HepG2 (cell line): ENCODE measurements around the gene TGFA. TPM values are rescaled to one million over a fixed set of nuclear protein-coding genes. Genes with fewer than 3 reads are reported as not detected.

Experiments
- ATAC-seq: fragments of 200-7000 bp; cut with Tn5 transposase; 3 replicates; pipeline ENCODE4 v1.9.1; 2020; ENCODE audit warnings: mild to moderate bottlenecking, moderate library complexity
- BruUV-seq: library from RNA; stranded (reverse); fragments of 400-500 nt; replicated peaks from 2 replicates; lab custom pipeline; 2021; lab: Mats Ljungman, UMichigan
- CTCF ChIA-PET: fragments of 300-600 bp; formaldehyde crosslinking; extraction: SDS; loops from one replicate; lab custom pipeline; 2021; ENCODE audit warnings: low total read pairs, inconsistent platforms, low intra/inter-chr PET ratio; lab: Yijun Ruan, JAX
- POLR2A ChIA-PET: fragments of 350-600 bp; sonication (Branson Sonifier 250); formaldehyde crosslinking; loops from one replicate; lab custom pipeline; 2020; ENCODE audit warnings: antibody characterized with exemption, inconsistent platforms; lab: Yijun Ruan, JAX
- DNase-seq: peaks from one replicate; pipeline ENCODE4 v3.0.0-alpha.2; 2015; ENCODE audit warnings: low spot score
- FAIRE-seq: peaks from 3 replicates; lab custom pipeline; 2011; peaks lifted over from hg19 to GRCh38; lab: Jason Lieb, UNC
- H2AFZ ChIP-seq: one replicate; pipeline ENCODE4 v1.6.1; 2011; ENCODE audit warnings: low read length, inconsistent platforms
- H3K27ac ChIP-seq: fragments of 300-600 bp; 3 replicates; pipeline ENCODE4 v1.8.0; 2011; ENCODE audit warnings: mixed run types, mild to moderate bottlenecking, mixed read lengths, low read length, inconsistent platforms; ENCODE audit not compliant: insufficient read depth; ENCODE audit errors: extremely low read length
- H3K27me3 ChIP-seq, 2 experiments: fragments of 200-600 bp in 1 of 2; 2 replicates in 1 of 2; 3 replicates in 1 of 2; pipeline versions ENCODE4 v1.6.0 to v1.8.0; 2011; ENCODE audit warnings: low read length in 2 of 2, mild to moderate bottlenecking in 2 of 2, moderate library complexity in 2 of 2, inconsistent platforms in 1 of 2; ENCODE audit not compliant: insufficient read depth in 2 of 2, control insufficient read depth in 1 of 2
- H3K36me3 ChIP-seq, 2 experiments: fragments of 200-600 bp in 1 of 2; replicated peaks in 1 of 2; 2 replicates in 1 of 2; 3 replicates in 1 of 2; pipeline versions ENCODE4 v1.5.1 to v1.8.0; 2011; ENCODE audit warnings: low read length in 2 of 2, inconsistent platforms in 1 of 2; ENCODE audit not compliant: insufficient read depth in 2 of 2, control insufficient read depth in 1 of 2
- H3K4me1 ChIP-seq: 2 replicates; pipeline ENCODE4 v1.5.1; 2012; ENCODE audit warnings: low read length, inconsistent platforms; ENCODE audit not compliant: insufficient read depth
- H3K4me2 ChIP-seq: 2 replicates; pipeline ENCODE4 v1.6.0; 2011; ENCODE audit warnings: low read depth, low read length, inconsistent platforms
- H3K4me3 ChIP-seq, 3 experiments: fragments of 200-600 bp in 1 of 3; sonication (generic), shearing (Covaris generic) in 1 of 3; replicated peaks in 1 of 3; 2 replicates each; pipeline ENCODE4 v1.5.1; 2011 to 2016; ENCODE audit warnings: low read length in 3 of 3, inconsistent platforms in 2 of 3, low read depth in 2 of 3, mild to moderate bottlenecking in 2 of 3, control low read depth in 1 of 3, mixed read lengths in 1 of 3; ENCODE audit not compliant: insufficient read depth in 1 of 3
- H3K79me2 ChIP-seq: one replicate; pipeline ENCODE4 v1.6.1; 2011; ENCODE audit warnings: low read length, inconsistent platforms; ENCODE audit not compliant: insufficient read depth
- H3K9ac ChIP-seq: 2 replicates; pipeline ENCODE4 v1.6.0; 2011; ENCODE audit warnings: mild to moderate bottlenecking, low read depth, low read length, inconsistent platforms; ENCODE audit not compliant: insufficient read depth
- H3K9me3 ChIP-seq: 2 replicates; pipeline ENCODE4 v1.5.1; 2012; ENCODE audit warnings: mild to moderate bottlenecking, low read length
- H4K20me1 ChIP-seq: 2 replicates; pipeline ENCODE4 v1.6.0; 2011; ENCODE audit warnings: inconsistent platforms, mild to moderate bottlenecking, low read length, moderate library complexity; ENCODE audit not compliant: insufficient read depth
- CBFB ChIP-seq: sonication (generic); formaldehyde crosslinking; IDR thresholded peaks from 2 replicates; pipeline ENCODE4 v1.4.0; 2020; ENCODE audit warnings: missing genetic modification reagents
- FOSL2 ChIP-seq: sonication (generic); formaldehyde crosslinking; IDR thresholded peaks from 2 replicates; pipeline ENCODE4 v1.4.0; 2020; ENCODE audit warnings: missing genetic modification reagents
- FOXO4 ChIP-seq: sonication (generic); formaldehyde crosslinking; conservative IDR thresholded peaks from 2 replicates; pipeline ENCODE4 v1.8.1; 2023; ENCODE audit warnings: missing genetic modification reagents
- GABPB1 ChIP-seq: IDR thresholded peaks from 2 replicates; pipeline ENCODE4 v1.6.1; 2016; ENCODE audit warnings: mild to moderate bottlenecking, missing genetic modification reagents, moderate library complexity, missing compliant biosample characterization
- IRF9 ChIP-seq: sonication (generic); formaldehyde crosslinking; IDR thresholded peaks from 2 replicates; pipeline ENCODE4 v1.8.0; 2022; ENCODE audit warnings: missing genetic modification reagents, mild to moderate bottlenecking, borderline replicate concordance
- JUN ChIP-seq: sonication (generic); formaldehyde crosslinking; IDR thresholded peaks from 2 replicates; pipeline ENCODE4 v1.4.0; 2020; ENCODE audit warnings: mild to moderate bottlenecking, missing genetic modification reagents
- MIER2 ChIP-seq: IDR thresholded peaks from 2 replicates; pipeline ENCODE4 v1.6.1; 2016; ENCODE audit warnings: missing biosample characterization, missing genetic modification reagents
- NCOR1 ChIP-seq: fragments of 200-600 bp; sonication (generic); IDR thresholded peaks from 2 replicates; pipeline ENCODE4 v1.7.0; 2017; ENCODE audit warnings: antibody characterized with exemption, low read length, borderline replicate concordance
- NFKBIZ ChIP-seq: IDR thresholded peaks from 2 replicates; pipeline ENCODE4 v1.6.1; 2018; ENCODE audit warnings: missing genetic modification reagents, missing compliant biosample characterization
- NR3C1 ChIP-seq: sonication (generic); formaldehyde crosslinking; IDR thresholded peaks from 2 replicates; pipeline ENCODE4 v1.4.0; 2020; ENCODE audit warnings: missing genetic modification reagents
- POLR2G ChIP-seq: fragments of 200-400 bp; formaldehyde crosslinking; IDR thresholded peaks from 2 replicates; pipeline ENCODE4 v1.6.1; 2018; ENCODE audit warnings: mild to moderate bottlenecking, low read depth, low read length, moderate library complexity
- RAD51 ChIP-seq: fragments of 450-650 bp; IDR thresholded peaks from 2 replicates; pipeline ENCODE4 v1.6.1; 2016; ENCODE audit warnings: borderline replicate concordance
- TAF1 ChIP-seq: sonication (generic); formaldehyde crosslinking; IDR thresholded peaks from 2 replicates; pipeline ENCODE4 v1.4.0; 2020; ENCODE audit warnings: missing genetic modification reagents
- ZKSCAN1 ChIP-seq: fragments of 150-350 bp; IDR thresholded peaks from 2 replicates; pipeline ENCODE4 v1.6.1; 2014; ENCODE audit warnings: low read length
- ZNF326 ChIP-seq: sonication (generic); formaldehyde crosslinking; IDR thresholded peaks from 2 replicates; pipeline ENCODE4 v1.4.0; 2020; ENCODE audit warnings: missing genetic modification reagents, borderline replicate concordance
- ZNF546 ChIP-seq: sonication (generic); formaldehyde crosslinking; conservative IDR thresholded peaks from 2 replicates; pipeline ENCODE4 v1.8.1; 2023; ENCODE audit warnings: mild to moderate bottlenecking, missing genetic modification reagents
- WGBS: methylation state at CpG from one replicate; pipeline ENCODE4 v1.1.6; 2017; ENCODE audit warnings: low lambda C conversion rate; 5-methylcytosine and 5-hydroxymethylcytosine counted together
- in situ Hi-C: cut with HindIII; loops from 2 replicates; pipeline ENCODE4 v1.10.0; 2017; ENCODE audit warnings: low pct_unique_long_range_greater_than_20kb; ENCODE audit not compliant: extremely low pct_ligation_motif_present
- intact Hi-C: fragments of 100-400 bp; cut with micrococcal nuclease; formaldehyde crosslinking; loops from one replicate; pipeline ENCODE4 v1.10.0; 2022; ENCODE audit not compliant: unreplicated experiment
- polyA plus RNA-seq, 8 experiments: library from polyadenylated mRNA; depleted of rRNA in 3 of 8; stranded (reverse) in 7 of 8; unstranded in 1 of 8; fragments of >200 nt; fragmentation: Illumina TruSeq in 4 of 8; extraction: Trizol in 4 of 8; gene quantifications; 2 replicates each; pipeline versions ENCODE4 v1.2.1 to v1.2.3, GENCODE V29; 2011 to 2016; ENCODE audit warnings: low read depth in 4 of 8, missing spikeins in 1 of 8, mixed read lengths in 1 of 8; ENCODE audit not compliant: insufficient read depth in 1 of 8
- total RNA-seq, 5 experiments: library from RNA; depleted of rRNA; stranded (reverse); fragments of >200 nt; fragmentation: Illumina TruSeq; extraction: Trizol; gene quantifications; 2 replicates each; pipeline ENCODE4 v1.2.3, GENCODE V29; 2016; ENCODE audit warnings: low read depth in 1 of 5

Gene TGFA
- total and polyA plus RNA-seq, 2 of the 13 experiments (the other 11 are each of a cell fraction or from before 2014, with no cell fraction given) = 7.8 to 15.3 TPM

- peaks cover 6% of the 10 kb centered on the region for H3K79me2 ChIP-seq
These were observed 35.1 kb downstream of the TGFA start for GRCh38 chr2:70518557-70518956.

More at GRCh38 chr2:70518557-70518956, 35.1 kb downstream of the TGFA start:
- Histone ChIP-seq H3K9ac (no peak overlapping the region), H4K20me1 (no peaks in the 10 kb centered on the region; the same call in 1 of the 2 replicates), H3K4me3 (no peak overlapping the region), H3K36me3 (no peaks in the 10 kb centered on the region; a peak in 1 of 5 replicates), H3K27me3 (no peaks in the 10 kb centered on the region), H3K4me2 (no peak overlapping the region), H3K9me3 (no peaks in the 10 kb centered on the region), H3K27ac (no peak overlapping the region), H2AFZ (no peak overlapping the region), H3K4me1 (peaks cover 51% of the 10 kb centered on the region)
- in situ Hi-C loops (no loop called here), intact Hi-C loops (no loop called here)
- WGBS = 100% methylated on average over 1 of the region's 1 CpG
- no TSS peak for BruUV-seq
- ATAC-seq (no peak), FAIRE-seq (no peak), DNase-seq (no peak)
- ChIA-PET POLR2A (interaction anchor here (1.2 kb wide), 1 partner anchor 39 kb away, joined by 5 read pairs; no protein-coding TSS in a partner anchor), CTCF (no interaction called here)
- TF ChIP-seq NFKBIZ (CRISPR knock-in tag) = no peak
- TF ChIP-seq RAD51 = no peak
- TF ChIP-seq ZNF546 (CRISPR knock-in tag) = no peak
- TF ChIP-seq GABPB1 (CRISPR knock-in tag) = no peak
- no peak for TF ChIP-seq CBFB (CRISPR knock-in tag)
- no peak for TF ChIP-seq NR3C1 (CRISPR knock-in tag)
- no peak for TF ChIP-seq FOSL2 (CRISPR knock-in tag)
- no peak for TF ChIP-seq ZKSCAN1
- TF ChIP-seq ZNF326 = no peak
- TF ChIP-seq TAF1 = no peak
- TF ChIP-seq POLR2G = no peak
- no peak for TF ChIP-seq NCOR1
- no peak for TF ChIP-seq IRF9 (CRISPR knock-in tag)
- TF ChIP-seq MIER2 = no peak
- TF ChIP-seq JUN (CRISPR knock-in tag) = no peak
- no peak for TF ChIP-seq FOXO4 (CRISPR knock-in tag)
